Tibial artery (tissue), 4 donors: Measurements from ENCODE around the gene LAD1.

Source experiments
- DNase-seq, 2 donors: peaks; one replicate each; pipeline ENCODE4 v3.0.0-alpha.2; 2019
- H3K27ac ChIP-seq, 2 donors: fragments of 200-600 bp; sonication (generic) in 1 of 2; 1 replicate in 1 of 2; 2 replicates in 1 of 2; pipeline ENCODE4 v1.5.1; 2018 to 2019; ENCODE audit warnings: mild to moderate bottlenecking in 1 of 2
- H3K27me3 ChIP-seq, 2 donors: fragments of 200-600 bp; sonication (generic) in 1 of 2; one replicate each; pipeline versions ENCODE4 v1.5.1 to v1.6.0; 2016 to 2019
- H3K36me3 ChIP-seq, 3 donors: fragments of 200-600 bp; sonication (generic) in 2 of 3; one replicate each; pipeline ENCODE4 v1.5.1; 2016 to 2019; ENCODE audit warnings: mild to moderate bottlenecking in 2 of 3
- H3K4me1 ChIP-seq, 4 donors: fragments of 200-600 bp; sonication (generic) in 2 of 4; 1 replicate in 3 of 4; 2 replicates in 1 of 4; pipeline ENCODE4 v1.5.1; 2016 to 2019
- H3K4me3 ChIP-seq, 2 donors: fragments of 200-600 bp; sonication (generic) in 1 of 2; 1 replicate in 1 of 2; 2 replicates in 1 of 2; pipeline ENCODE4 v1.5.1; 2018 to 2019; ENCODE audit warnings: mild to moderate bottlenecking in 2 of 2
- H3K9me3 ChIP-seq, 3 donors: fragments of 200-600 bp; sonication (generic) in 1 of 3; one replicate each; pipeline ENCODE4 v1.5.1; 2016 to 2019
- CTCF ChIP-seq, 2 experiments: fragments of 200-600 bp in 1 of 2; fragments of 450-650 bp in 1 of 2; IDR thresholded peaks; one replicate each; pipeline ENCODE4 v1.5.1; 2017 to 2019; ENCODE audit warnings: antibody characterized with exemption in 2 of 2, mild to moderate bottlenecking in 1 of 2, moderate library complexity in 1 of 2
- intact Hi-C: fragments of 100-400 bp; cut with DNase I; formaldehyde crosslinking; loops from one replicate; pipeline ENCODE4 v1.15.0; 2023; ENCODE audit warnings: low total_unique reads

The LAD1 gene

DNA sequence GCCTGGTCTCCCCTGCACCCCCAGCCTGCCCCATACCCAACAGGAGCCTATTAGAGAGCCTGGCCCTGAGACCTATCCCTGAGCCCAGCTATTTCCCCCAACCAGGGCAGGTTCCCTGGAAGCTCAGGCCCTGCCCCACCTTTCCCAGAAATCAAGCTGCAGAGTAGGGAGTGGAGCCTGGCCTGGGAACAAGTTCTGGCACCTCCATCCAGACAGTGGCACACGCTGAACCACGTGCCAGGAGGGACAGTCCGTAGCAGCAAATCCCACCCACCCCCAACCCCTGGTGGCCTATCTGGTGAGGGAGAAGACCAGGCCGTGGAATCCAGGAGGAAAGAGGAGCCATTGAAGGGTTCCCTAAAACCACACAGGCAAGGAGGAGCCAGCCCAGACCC lies 44.2 kb downstream of the LAD1 start:
- Histone ChIP-seq H3K27me3 (peaks cover 0 to 50% of the 10 kb centered on the region in 2 donors), H3K9me3 (no peaks in the 10 kb centered on the region), H3K27ac (no peak overlapping the region), H3K36me3 (no peaks in the 10 kb centered on the region), H3K4me1 (no peaks in the 10 kb centered on the region), H3K4me3 (no peak overlapping the region)
- intact Hi-C loops, result no loop called here
- no peak for TF ChIP-seq CTCF (IDR thresholded peaks at IDR 0.05)
- no peak for DNase-seq

DNA sequence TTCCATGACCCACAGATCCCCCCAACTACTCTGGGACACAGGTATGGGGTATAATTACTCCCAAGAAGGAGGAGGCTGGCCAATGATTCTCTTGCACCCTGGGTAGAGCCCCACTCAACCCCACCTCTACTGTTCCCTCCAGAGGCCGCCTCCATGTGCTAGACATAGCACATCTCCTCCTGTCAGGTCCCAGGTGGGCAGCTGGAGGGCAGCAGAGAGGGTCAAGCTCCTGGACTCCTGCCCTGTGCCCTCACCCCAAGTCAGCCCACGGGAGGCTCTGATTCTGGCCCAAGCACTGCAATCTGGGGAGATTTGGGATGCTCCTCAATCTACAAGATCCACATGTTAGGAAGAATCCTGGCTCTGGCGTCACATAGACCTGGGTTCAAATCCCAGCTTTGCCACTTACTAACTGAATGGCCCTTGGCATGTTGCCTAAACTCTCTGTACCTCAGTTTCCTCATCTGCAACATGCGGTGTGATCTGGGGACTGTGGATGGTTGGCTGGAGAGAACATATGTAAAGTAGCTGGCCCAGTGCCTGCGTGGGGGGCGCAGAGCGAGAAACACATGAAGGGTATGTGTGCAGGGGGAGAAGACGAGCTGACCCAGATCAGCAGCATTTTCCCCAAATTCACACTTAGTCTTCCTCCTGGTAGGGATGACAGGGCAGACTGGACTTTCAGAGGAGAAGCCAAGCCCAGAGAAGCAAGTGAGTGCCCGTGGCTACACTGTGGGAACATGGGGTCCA lies 44.8 kb downstream of the LAD1 start:
- no peak for DNase-seq
- Histone ChIP-seq H3K9me3 (no peaks in the 10 kb centered on the region), H3K27ac (no peak overlapping the region), H3K4me1 (no peaks in the 10 kb centered on the region), H3K36me3 (no peaks in the 10 kb centered on the region), H3K27me3 (peaks cover 0 to 48% of the 10 kb centered on the region in 2 donors), H3K4me3 (no peak overlapping the region)
- no peak for TF ChIP-seq CTCF (IDR thresholded peaks at IDR 0.05)
- intact Hi-C loops, result no loop called here

GRCh38 chr1:201353186-201353940 lies 45.8 kb downstream of the LAD1 start:
- Histone ChIP-seq H3K36me3 (no peaks in the 10 kb centered on the region), H3K27me3 (peaks cover 0 to 42% of the 10 kb centered on the region in 2 donors), H3K9me3 (no peaks in the 10 kb centered on the region), H3K4me1 (no peaks in the 10 kb centered on the region), H3K27ac (no peak overlapping the region), H3K4me3 (no peak overlapping the region)
- intact Hi-C loops, result no loop called here
- DNase-seq, result no peak
- no peak for TF ChIP-seq CTCF (IDR thresholded peaks at IDR 0.05)

- no peak for DNase-seq
- intact Hi-C loops, result no loop called here
- no peak for TF ChIP-seq CTCF (IDR thresholded peaks at IDR 0.05)
- no peaks in the 10 kb centered on the region for H3K9me3 ChIP-seq
- peaks cover 0 to 43% of the 10 kb centered on the region in 2 donors for H3K27me3 ChIP-seq
- H3K4me3 ChIP-seq, result no peak overlapping the region
- H3K4me1 ChIP-seq, result no peaks in the 10 kb centered on the region
- no peak overlapping the region for H3K27ac ChIP-seq
- H3K36me3 ChIP-seq, result no peaks in the 10 kb centered on the region
These were observed 47.5 kb downstream of the LAD1 start for GRCh38 chr1:201351617-201352016.

DNA sequence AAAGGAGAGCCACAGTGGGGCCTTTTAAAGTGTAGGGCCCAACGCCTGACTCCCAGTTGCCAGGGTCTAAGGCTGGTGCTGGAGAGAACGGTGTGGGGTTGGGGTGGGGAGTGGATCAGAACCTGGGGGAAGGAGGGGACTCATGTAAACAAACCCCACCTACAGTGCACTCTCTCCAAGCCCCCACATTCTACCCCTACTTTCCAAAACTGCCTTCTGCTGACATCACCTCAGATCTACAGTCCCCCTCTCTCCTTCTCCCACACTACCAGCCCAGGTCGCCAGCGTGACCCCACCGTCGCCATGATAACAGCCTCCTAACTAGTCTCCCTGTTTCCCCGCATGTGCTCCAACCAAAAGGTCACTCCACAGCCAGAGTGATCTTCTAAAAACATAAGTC lies 48.2 kb downstream of the LAD1 start:
- no peak overlapping the region for H3K4me3 ChIP-seq
- H3K36me3 ChIP-seq, result no peaks in the 10 kb centered on the region
- H3K27ac ChIP-seq, result no peak overlapping the region
- intact Hi-C loops, result no loop called here
- no peaks in the 10 kb centered on the region for H3K4me1 ChIP-seq
- no peaks in the 10 kb centered on the region for H3K9me3 ChIP-seq
- H3K27me3 ChIP-seq, result peaks cover 0 to 44% of the 10 kb centered on the region in 2 donors
- no peak for TF ChIP-seq CTCF (IDR thresholded peaks at IDR 0.05)
- no peak for DNase-seq
